Central memory CD8-positive, alpha-beta T cell (primary cell): ENCODE results near the gene PARP3.

Experiments used
- ATAC-seq: fragments of 150-1000 bp; cut with Tn5 transposase; replicated peaks from 2 replicates; pipeline ENCODE4 v1.10.0; 2022; ENCODE audit warnings: mild to moderate bottlenecking, moderate FRiP score, moderate number of reproducible peaks; ENCODE audit not compliant: poor library complexity, severe bottlenecking; ENCODE audit errors: extremely low read depth
- DNase-seq, 2 donors: peaks; one replicate each; pipeline ENCODE4 v3.0.0; 2021; ENCODE audit warnings: low spot score in 2 of 2
- H3K27ac Mint-ChIP-seq: one replicate; pipeline ENCODE4 v1.8.0; 2022; ENCODE audit warnings: low read depth, mild to moderate bottlenecking, moderate library complexity, mixed read lengths
- H3K27me3 Mint-ChIP-seq: one replicate; pipeline ENCODE4 v1.8.0; 2022; ENCODE audit warnings: mixed read lengths
- H3K36me3 Mint-ChIP-seq: one replicate; pipeline ENCODE4 v1.8.0; 2022; ENCODE audit warnings: mild to moderate bottlenecking, moderate library complexity, mixed read lengths; ENCODE audit not compliant: insufficient read depth
- H3K4me1 Mint-ChIP-seq: one replicate; pipeline ENCODE4 v1.8.0; 2022; ENCODE audit warnings: mixed read lengths
- H3K4me3 Mint-ChIP-seq: one replicate; pipeline ENCODE4 v1.8.0; 2022; ENCODE audit warnings: mild to moderate bottlenecking, moderate library complexity, mixed read lengths
- H3K9me3 Mint-ChIP-seq: one replicate; pipeline ENCODE4 v1.8.0; 2022; ENCODE audit warnings: mixed read lengths

PARP3 gene

GRCh38 chr3:51935886-51936755, 6.0 kb upstream of the PARP3 start:
- Mint-ChIP-seq H3K4me1 (peaks cover 16% of the 10 kb centered on the region), H3K36me3 (peaks cover 20% of the 10 kb centered on the region), H3K9me3 (no peaks in the 10 kb centered on the region), H3K4me3 (no peak overlapping the region), H3K27me3 (no peaks in the 10 kb centered on the region), H3K27ac (no peak overlapping the region)
- DNase-seq, result no peak
- no peak for ATAC-seq

- no peak for ATAC-seq
- H3K27me3 Mint-ChIP-seq, result no peaks in the 10 kb centered on the region
- H3K4me1 Mint-ChIP-seq, result peaks cover 25% of the 10 kb centered on the region
- H3K36me3 Mint-ChIP-seq, result peaks cover 23% of the 10 kb centered on the region
- no peaks in the 10 kb centered on the region for H3K9me3 Mint-ChIP-seq
- H3K4me3 Mint-ChIP-seq, result no peak overlapping the region
- H3K27ac Mint-ChIP-seq, result no peak overlapping the region
- no peak for DNase-seq
These were observed 5.1 kb upstream of the PARP3 start for GRCh38 chr3:51937014-51937413.

- ATAC-seq (no peak), DNase-seq (no peak)
- H3K27me3 Mint-ChIP-seq, result no peaks in the 10 kb centered on the region
- no peak overlapping the region for H3K27ac Mint-ChIP-seq
- H3K36me3 Mint-ChIP-seq, result peaks cover 23% of the 10 kb centered on the region
- peaks cover 32% of the 10 kb centered on the region for H3K4me1 Mint-ChIP-seq
- no peak overlapping the region for H3K4me3 Mint-ChIP-seq
- H3K9me3 Mint-ChIP-seq, result no peaks in the 10 kb centered on the region
These were observed 4.3 kb upstream of the PARP3 start for GRCh38 chr3:51937611-51938450.

- Mint-ChIP-seq H3K27ac (no peak overlapping the region), H3K4me1 (peaks cover 35% of the 10 kb centered on the region)
These were observed 3.3 kb upstream of the PARP3 start for GRCh38 chr3:51938780-51939425.

GRCh38 chr3:51940648-51941462, 1.3 kb upstream of the PARP3 start:
- Mint-ChIP-seq H3K36me3 (peaks cover 17% of the 10 kb centered on the region), H3K9me3 (no peaks in the 10 kb centered on the region), H3K27ac (peak overlapping the region; percentile 95), H3K4me1 (peaks cover 35% of the 10 kb centered on the region), H3K27me3 (no peaks in the 10 kb centered on the region), H3K4me3 (peak overlapping the region; percentile 92)
- no peak for ATAC-seq
- DNase-seq, result no peak

More at GRCh38 chr3:51938780-51939425, 3.3 kb upstream of the PARP3 start:
- no peak for DNase-seq
- ATAC-seq, result no peak
- Mint-ChIP-seq H3K27me3 (no peaks in the 10 kb centered on the region), H3K36me3 (peaks cover 23% of the 10 kb centered on the region), H3K4me3 (no peak overlapping the region), H3K9me3 (no peaks in the 10 kb centered on the region)

GRCh38 chr3:51941463-51941797, 733 bp upstream of the PARP3 start:
- Mint-ChIP-seq H3K36me3 (peaks cover 14% of the 10 kb centered on the region), H3K27ac (peak overlapping the region; percentile 95), H3K27me3 (no peaks in the 10 kb centered on the region), H3K4me1 (peaks cover 35% of the 10 kb centered on the region), H3K4me3 (peak overlapping the region; percentile 92), H3K9me3 (no peaks in the 10 kb centered on the region)
- DNase-seq (no peak), ATAC-seq (no peak)

GRCh38 chr3:51942603-51943450, 664 bp downstream of the PARP3 start:
- Mint-ChIP-seq H3K36me3 (peaks cover 12% of the 10 kb centered on the region), H3K4me3 (peak overlapping the region; percentile 92), H3K4me1 (peaks cover 35% of the 10 kb centered on the region), H3K27me3 (no peaks in the 10 kb centered on the region), H3K9me3 (no peaks in the 10 kb centered on the region), H3K27ac (peak overlapping the region; percentile 95)
- peak; percentile 26 for ATAC-seq
- no peak for DNase-seq

- Mint-ChIP-seq H3K4me1 (peaks cover 35% of the 10 kb centered on the region), H3K4me3 (peak overlapping the region; percentile 56), H3K36me3 (peaks cover 8% of the 10 kb centered on the region), H3K27ac (peak overlapping the region; percentile 95), H3K9me3 (no peaks in the 10 kb centered on the region), H3K27me3 (no peaks in the 10 kb centered on the region)
- ATAC-seq (no peak), DNase-seq (no peak)
These were observed 1.6 kb downstream of the PARP3 start for GRCh38 chr3:51943451-51944391.

- H3K27ac Mint-ChIP-seq, result no peak overlapping the region
- H3K27me3 Mint-ChIP-seq, result no peaks in the 10 kb centered on the region
- H3K36me3 Mint-ChIP-seq, result peaks cover 6% of the 10 kb centered on the region
- H3K4me1 Mint-ChIP-seq, result peaks cover 29% of the 10 kb centered on the region
- DNase-seq (no peak), ATAC-seq (no peak)
- no peaks in the 10 kb centered on the region for H3K9me3 Mint-ChIP-seq
- H3K4me3 Mint-ChIP-seq, result peak overlapping the region; percentile 56
These were observed 2.4 kb downstream of the PARP3 start for GRCh38 chr3:51944451-51945021.

- H3K9me3 Mint-ChIP-seq, result no peaks in the 10 kb centered on the region
- no peaks in the 10 kb centered on the region for H3K27me3 Mint-ChIP-seq
- peaks cover 6% of the 10 kb centered on the region for H3K36me3 Mint-ChIP-seq
- no peak overlapping the region for H3K27ac Mint-ChIP-seq
- ATAC-seq, result no peak
- H3K4me1 Mint-ChIP-seq, result peaks cover 28% of the 10 kb centered on the region
- no peak overlapping the region for H3K4me3 Mint-ChIP-seq
- DNase-seq, result no peak
These were observed 3.1 kb downstream of the PARP3 start for GRCh38 chr3:51945031-51945840.
